ENCODE data around the gene MAP3K4. TPM values are rescaled to one million over a fixed set of nuclear protein-coding genes. Genes with fewer than 3 reads are reported as not detected.

The MAP3K4 gene
- total RNA-seq, 1 donor from 2014 or later = 56.7 TPM

- no peak for TF ChIP-seq CTCF (IDR thresholded peaks at IDR 0.05)
- no peak for TF ChIP-seq POLR2A (IDR thresholded peaks at IDR 0.05)
- no peak for TF ChIP-seq POLR2AphosphoS5 (IDR thresholded peaks at IDR 0.05; ENCODE audit: insufficient read depth in 1 of 2, low read depth in 1 of 2)
- Histone ChIP-seq H3K27me3 (no peaks in the 10 kb centered on the region), H3K4me1 (no peaks in the 10 kb centered on the region), H3K27ac (no peak overlapping the region), H3K36me3 (no peaks in the 10 kb centered on the region), H3K4me3 (no peak overlapping the region), H3K9me3 (no peaks in the 10 kb centered on the region)
- peak in 1 of 2 donors; percentile 79 for DNase-seq (ENCODE audit: extremely low spot score in 2 of 2)
- intact Hi-C loops (cut with DNase I) = no loop called here
Observed at GRCh38 chr6:160956300-160957035, 35.1 kb upstream of the MAP3K4 start.

- Histone ChIP-seq H3K9me3 (no peaks in the 10 kb centered on the region), H3K4me3 (no peak overlapping the region), H3K4me1 (no peaks in the 10 kb centered on the region), H3K27me3 (no peaks in the 10 kb centered on the region), H3K36me3 (no peaks in the 10 kb centered on the region), H3K27ac (no peak overlapping the region)
- intact Hi-C loops (cut with DNase I) = no loop called here
- DNase-seq (ENCODE audit: extremely low spot score in 2 of 2) = peak in 1 of 2 donors; percentile 29
- TF ChIP-seq POLR2A (IDR thresholded peaks at IDR 0.05) (no peak), POLR2AphosphoS5 (IDR thresholded peaks at IDR 0.05; ENCODE audit: insufficient read depth in 1 of 2, low read depth in 1 of 2) (no peak), CTCF (IDR thresholded peaks at IDR 0.05) (no peak)
Observed at GRCh38 chr6:160959726-160960435, 31.7 kb upstream of the MAP3K4 start.

- DNase-seq (ENCODE audit: extremely low spot score in 2 of 2) = no peak
- Histone ChIP-seq H3K4me3 (no peak overlapping the region), H3K27me3 (no peaks in the 10 kb centered on the region)
Observed at GRCh38 chr6:160960839-160961238, 30.7 kb upstream of the MAP3K4 start.

GRCh38 chr6:160962835-160963623 is 28.5 kb upstream of the MAP3K4 start:
- Histone ChIP-seq H3K27ac (no peak overlapping the region), H3K4me1 (no peaks in the 10 kb centered on the region), H3K36me3 (no peaks in the 10 kb centered on the region), H3K4me3 (no peak overlapping the region), H3K27me3 (no peaks in the 10 kb centered on the region), H3K9me3 (no peaks in the 10 kb centered on the region)
- peak in 1 of 2 donors; percentile 72 for DNase-seq (ENCODE audit: extremely low spot score in 2 of 2)
- intact Hi-C loops (cut with DNase I) = no loop called here
- no peak for TF ChIP-seq POLR2AphosphoS5 (IDR thresholded peaks at IDR 0.05; ENCODE audit: insufficient read depth in 1 of 2, low read depth in 1 of 2)
- TF ChIP-seq CTCF (IDR thresholded peaks at IDR 0.05) = no peak
- no peak for TF ChIP-seq POLR2A (IDR thresholded peaks at IDR 0.05)

More at GRCh38 chr6:160960839-160961238, 30.7 kb upstream of the MAP3K4 start:
- no peak overlapping the region for H3K27ac ChIP-seq
- no peaks in the 10 kb centered on the region for H3K9me3 ChIP-seq
- TF ChIP-seq POLR2AphosphoS5 (IDR thresholded peaks at IDR 0.05; ENCODE audit: insufficient read depth in 1 of 2, low read depth in 1 of 2) (no peak), CTCF (IDR thresholded peaks at IDR 0.05) (no peak), POLR2A (IDR thresholded peaks at IDR 0.05) (no peak)
- intact Hi-C loops (cut with DNase I) = no loop called here
- no peaks in the 10 kb centered on the region for H3K4me1 ChIP-seq
- H3K36me3 ChIP-seq = no peaks in the 10 kb centered on the region

Data from vagina (tissue), 2 donors.